GM12801 (cell line): ENCODE measurements around the gene HDAC11.

ENCODE experiments used
- TF ChIP-seq, protein P1 (sequence below): IDR thresholded peaks from one replicate; pipeline ENCODE4 v1.5.1; 2011; ENCODE audit warnings: control low read depth; ENCODE audit not compliant: insufficient read length; ENCODE audit errors: extremely low read depth

Gene HDAC11

DNA sequence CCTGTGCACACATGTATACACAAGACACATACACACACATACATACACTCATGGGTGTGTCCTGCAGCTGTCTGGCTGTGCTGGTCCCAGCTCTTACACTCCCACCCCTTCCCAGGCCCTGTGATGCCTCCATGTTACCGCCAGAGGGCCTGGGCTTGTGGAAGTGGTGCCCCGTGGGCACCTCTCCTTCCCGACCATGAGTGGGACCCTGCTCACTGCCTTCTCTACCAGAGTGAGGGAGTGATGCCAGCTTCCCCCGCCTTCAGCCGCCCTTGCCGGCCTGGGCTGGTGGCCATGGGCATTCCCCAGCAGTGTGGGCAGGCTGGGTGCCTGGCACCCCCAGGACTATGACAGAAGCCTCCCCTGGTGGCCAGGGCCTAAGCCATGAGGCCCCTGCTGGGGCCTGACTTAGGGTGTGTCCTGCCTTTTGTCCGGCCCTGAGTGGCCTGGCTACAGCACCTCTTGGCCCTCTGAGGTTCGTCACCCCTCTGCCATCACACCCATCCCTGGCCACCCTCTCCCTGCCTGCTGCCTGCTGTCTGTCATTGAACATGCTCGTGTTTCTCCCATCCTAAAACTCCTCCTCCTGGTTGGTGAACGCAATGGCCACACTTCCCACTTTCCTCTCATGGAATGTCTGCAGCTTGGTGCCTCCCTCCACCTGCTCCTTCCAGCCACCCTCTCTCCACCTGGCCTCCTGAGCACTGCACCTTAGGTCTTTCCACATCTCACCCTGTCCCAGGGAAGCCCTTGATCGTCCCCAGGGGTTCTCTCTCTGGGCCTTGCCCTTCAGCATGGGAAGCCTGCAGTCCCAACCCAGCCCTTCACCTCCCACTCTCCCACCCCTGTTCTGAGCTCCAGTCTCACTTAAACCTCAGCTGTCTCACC lies 14.6 kb downstream of the HDAC11 start:
- TF ChIP-seq, protein P1, sequence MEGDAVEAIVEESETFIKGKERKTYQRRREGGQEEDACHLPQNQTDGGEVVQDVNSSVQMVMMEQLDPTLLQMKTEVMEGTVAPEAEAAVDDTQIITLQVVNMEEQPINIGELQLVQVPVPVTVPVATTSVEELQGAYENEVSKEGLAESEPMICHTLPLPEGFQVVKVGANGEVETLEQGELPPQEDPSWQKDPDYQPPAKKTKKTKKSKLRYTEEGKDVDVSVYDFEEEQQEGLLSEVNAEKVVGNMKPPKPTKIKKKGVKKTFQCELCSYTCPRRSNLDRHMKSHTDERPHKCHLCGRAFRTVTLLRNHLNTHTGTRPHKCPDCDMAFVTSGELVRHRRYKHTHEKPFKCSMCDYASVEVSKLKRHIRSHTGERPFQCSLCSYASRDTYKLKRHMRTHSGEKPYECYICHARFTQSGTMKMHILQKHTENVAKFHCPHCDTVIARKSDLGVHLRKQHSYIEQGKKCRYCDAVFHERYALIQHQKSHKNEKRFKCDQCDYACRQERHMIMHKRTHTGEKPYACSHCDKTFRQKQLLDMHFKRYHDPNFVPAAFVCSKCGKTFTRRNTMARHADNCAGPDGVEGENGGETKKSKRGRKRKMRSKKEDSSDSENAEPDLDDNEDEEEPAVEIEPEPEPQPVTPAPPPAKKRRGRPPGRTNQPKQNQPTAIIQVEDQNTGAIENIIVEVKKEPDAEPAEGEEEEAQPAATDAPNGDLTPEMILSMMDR, result no peak

DNA sequence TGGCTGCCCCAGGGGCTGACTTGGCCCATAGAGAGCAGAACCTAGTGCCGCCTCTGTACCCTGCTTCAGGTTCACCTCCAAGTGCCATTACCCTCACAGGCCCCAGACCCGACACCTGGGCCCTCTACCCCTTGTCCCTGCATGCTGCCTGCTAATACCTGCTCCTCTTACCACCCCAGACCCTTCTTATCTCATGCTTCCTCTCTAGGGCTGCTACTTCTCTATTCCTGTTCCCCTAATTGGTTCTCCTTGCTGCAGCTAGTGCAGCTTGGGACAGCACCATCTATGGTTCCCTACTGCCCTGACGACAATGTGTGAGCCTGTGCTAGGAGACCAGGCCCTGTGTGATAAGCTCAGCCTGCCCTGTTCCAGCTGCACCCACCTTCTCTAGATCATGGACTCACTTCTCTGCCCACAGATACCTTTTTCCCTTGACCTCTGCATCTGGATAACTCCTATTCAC lies 15.3 kb downstream of the HDAC11 start:
- TF ChIP-seq, protein P1, result no peak

- TF ChIP-seq, protein P1, result peak; percentile 84
Observed at GRCh38 chr3:13495921-13496723, 16.0 kb downstream of the HDAC11 start.

- TF ChIP-seq, protein P1, result no peak
Observed at GRCh38 chr3:13496879-13497278, 16.8 kb downstream of the HDAC11 start.

GRCh38 chr3:13497386-13497785 lies 17.3 kb downstream of the HDAC11 start:
- TF ChIP-seq, protein P1, result no peak

DNA sequence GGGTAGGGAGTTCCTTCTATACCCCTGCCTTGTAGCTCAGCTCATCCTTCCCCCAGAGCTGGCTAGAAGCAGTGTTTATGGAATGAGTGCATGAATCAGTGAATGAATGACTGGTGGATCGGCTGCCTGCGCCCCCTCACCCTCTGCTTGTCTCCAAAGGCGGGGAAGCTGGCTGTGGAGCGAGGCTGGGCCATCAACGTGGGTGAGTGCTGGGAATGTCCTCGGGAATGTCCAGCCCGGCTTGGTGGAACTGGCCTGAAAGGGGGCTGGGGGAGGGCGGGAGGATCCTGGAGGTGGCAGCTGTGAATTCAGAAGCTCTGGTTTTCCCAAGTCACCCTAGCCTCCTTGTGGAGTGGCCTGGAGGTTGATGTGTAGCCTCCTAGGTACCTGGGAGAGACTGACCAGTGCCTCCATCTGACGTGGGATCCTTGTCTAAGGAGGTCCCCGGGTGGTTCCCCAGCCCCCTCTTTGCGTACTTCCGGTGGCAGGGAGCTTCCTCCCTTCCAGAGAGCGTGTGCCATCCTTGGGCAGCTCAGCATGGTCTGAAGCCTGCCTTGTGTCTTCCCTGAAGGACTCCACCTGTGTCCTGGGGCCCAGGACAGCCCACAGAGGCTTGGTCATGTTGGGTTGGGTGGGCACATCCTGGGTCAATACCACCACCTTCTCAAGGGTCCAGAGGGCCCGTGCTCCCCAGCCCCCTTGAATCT lies 18.4 kb downstream of the HDAC11 start:
- TF ChIP-seq, protein P1, result no peak
